Suppressor macrophage (primary cell): ENCODE data around the gene SMG5.
"Not testable (repeated sequence)": the region's sequence is repeated elsewhere in the genome, so short reads cannot be mapped to it uniquely, and the experiment has no call there.

ENCODE experiments used
- DNase-seq, 4 experiments: peaks; one replicate each; pipeline ENCODE4 v3.0.0-alpha.2; 2020 to 2022
- total RNA-seq, 17 experiments: gene quantifications; one replicate each; lab custom pipeline; 2026; ENCODE audit warnings: mixed read lengths in 6 of 17, inconsistent platforms in 3 of 17; lab: John Stamatoyannopoulos, UW

The SMG5 gene, protein sequence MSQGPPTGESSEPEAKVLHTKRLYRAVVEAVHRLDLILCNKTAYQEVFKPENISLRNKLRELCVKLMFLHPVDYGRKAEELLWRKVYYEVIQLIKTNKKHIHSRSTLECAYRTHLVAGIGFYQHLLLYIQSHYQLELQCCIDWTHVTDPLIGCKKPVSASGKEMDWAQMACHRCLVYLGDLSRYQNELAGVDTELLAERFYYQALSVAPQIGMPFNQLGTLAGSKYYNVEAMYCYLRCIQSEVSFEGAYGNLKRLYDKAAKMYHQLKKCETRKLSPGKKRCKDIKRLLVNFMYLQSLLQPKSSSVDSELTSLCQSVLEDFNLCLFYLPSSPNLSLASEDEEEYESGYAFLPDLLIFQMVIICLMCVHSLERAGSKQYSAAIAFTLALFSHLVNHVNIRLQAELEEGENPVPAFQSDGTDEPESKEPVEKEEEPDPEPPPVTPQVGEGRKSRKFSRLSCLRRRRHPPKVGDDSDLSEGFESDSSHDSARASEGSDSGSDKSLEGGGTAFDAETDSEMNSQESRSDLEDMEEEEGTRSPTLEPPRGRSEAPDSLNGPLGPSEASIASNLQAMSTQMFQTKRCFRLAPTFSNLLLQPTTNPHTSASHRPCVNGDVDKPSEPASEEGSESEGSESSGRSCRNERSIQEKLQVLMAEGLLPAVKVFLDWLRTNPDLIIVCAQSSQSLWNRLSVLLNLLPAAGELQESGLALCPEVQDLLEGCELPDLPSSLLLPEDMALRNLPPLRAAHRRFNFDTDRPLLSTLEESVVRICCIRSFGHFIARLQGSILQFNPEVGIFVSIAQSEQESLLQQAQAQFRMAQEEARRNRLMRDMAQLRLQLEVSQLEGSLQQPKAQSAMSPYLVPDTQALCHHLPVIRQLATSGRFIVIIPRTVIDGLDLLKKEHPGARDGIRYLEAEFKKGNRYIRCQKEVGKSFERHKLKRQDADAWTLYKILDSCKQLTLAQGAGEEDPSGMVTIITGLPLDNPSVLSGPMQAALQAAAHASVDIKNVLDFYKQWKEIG
- total RNA-seq, result 61.6 to 157 (median 97.3) reads per million in 17 experiments

DNA sequence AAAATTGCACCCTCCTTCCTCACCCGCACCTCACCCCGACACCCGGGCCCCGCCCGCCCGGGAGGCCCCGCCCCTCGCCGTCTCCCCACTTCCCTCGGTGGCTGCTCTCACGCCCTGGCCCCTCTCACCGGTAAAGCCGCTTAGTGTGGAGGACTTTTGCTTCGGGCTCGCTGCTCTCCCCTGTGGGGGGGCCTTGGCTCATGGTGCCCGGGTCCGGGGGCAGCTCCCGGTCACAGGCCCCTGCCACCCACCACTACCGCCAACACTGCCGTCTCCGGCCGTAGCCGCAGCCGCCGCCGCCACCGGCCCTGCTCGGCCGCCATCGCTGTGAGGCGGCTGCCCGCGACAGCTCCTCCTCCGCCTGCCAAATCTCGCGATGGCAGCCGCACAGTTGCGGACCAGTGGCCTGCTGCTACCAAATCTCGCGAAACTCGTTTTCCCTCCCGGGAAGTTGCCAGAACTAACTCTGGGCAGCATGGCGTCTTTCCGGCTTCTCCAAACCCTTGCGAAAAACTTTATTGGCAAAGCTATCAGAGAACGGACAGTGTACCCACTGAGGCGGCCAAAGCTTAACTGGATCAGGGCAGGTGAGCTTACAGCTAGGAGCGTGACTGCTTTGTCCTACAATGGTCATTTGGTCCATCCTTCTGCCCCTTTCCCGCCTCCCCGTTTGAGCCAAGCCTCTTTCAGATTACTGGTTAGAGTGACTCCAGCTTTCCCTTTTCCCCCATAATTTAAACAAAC, at the start of gene SMG5:
TSS of gene SMG5 (minus strand) at position 347 of the 744 bp plus-strand sequence. CDS start at position 202, 145 bp downstream.
- peak; percentile 98 to 100 (median 98) for DNase-seq

DNA sequence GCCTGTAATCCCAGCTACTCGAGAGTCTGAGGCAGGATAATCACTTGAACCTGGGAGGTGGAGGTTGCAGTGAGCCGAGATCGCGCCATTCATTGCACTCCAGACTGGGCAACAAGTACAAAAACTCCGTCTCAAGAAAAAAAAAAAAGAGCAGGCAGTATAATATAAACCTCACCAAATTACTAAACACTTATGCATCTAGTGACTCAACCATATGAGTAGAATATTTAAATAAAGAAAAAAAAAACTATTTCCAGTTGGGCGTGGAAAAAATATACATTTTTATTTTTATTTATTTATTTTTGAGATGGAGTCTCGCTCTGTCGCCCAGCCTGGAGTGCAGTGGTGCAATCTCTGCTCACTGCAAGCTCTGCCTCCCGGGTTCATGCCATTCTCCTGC, 40.6 kb upstream of the SMG5 start:
- not testable (repeated sequence) for DNase-seq

DNA sequence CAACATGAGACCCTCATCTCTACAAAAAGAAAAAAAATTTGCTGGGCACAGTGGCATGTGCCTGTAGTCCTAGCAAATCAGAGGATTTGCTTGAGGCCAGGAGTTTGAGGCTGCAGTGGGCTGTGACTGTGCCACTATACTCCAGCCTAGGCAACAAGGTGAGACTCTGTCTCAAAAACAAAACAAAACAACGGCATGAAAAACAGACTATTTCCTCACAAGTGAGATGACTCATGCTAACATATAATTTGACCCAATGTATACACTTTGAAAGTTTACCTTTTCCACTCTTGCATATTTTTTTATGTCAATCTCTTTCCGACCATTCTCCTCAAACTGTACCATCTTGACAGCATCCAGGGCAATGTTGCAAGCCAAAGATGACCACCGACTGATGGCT, 37.9 kb upstream of the SMG5 start:
- no peak for DNase-seq

DNA sequence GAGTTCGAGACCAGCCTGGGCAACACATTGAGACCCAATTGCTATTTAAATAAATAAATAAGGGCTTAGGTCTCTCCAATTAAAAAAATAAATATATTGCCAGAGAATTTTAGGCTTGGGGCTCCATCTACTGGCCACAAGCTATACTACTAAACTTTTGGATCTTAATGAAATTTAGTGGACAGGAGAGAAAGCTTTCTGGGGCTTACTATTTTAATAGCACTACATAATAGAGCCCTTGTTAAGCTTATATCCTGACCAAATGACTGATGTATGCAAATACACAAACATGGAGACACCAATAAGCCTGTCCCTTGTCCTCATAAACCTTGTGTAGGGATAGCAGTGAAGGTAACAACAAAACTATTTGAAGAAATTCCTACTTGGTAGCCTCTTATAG, 37.0 kb upstream of the SMG5 start:
- peak; percentile 40 to 58 (median 50) for DNase-seq

DNA sequence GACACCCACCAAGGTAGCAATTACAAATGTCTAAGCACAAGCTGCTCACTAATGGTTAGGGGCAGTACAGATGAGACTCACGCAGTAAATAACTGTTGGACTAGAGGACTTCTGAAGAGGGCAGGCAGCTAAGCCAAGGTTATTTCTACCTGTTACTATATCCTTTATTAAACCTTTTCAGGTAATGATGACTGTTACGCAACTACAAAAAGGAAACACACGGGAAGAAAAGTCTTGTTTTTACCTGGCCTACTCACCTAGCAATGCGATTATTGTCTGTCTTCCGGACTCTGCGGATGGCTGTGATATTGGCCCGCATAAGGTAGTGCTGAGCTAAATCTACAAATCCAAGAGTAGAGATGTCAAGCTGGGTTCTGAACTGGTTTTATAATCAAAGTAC, 34.3 kb upstream of the SMG5 start:
- DNase-seq, result no peak

DNA sequence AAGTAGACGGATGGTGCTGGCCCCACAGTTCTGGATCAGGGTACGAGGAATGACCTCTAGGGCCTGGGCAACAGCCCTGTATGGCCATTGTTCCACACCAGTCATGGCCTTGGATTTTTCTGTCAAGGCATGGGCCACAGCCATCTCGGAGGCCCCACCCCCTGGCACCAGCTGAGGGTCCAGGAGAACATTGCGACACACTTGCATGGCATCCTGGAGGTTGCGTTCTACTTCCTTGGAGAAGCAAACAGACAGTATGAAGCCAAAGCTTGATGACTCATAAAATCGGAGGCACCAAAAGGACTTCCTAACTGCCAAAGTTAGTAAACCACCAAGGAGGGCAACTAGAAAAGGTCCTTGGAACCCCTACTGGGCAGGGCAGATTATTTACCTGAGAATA, 28.3 kb upstream of the SMG5 start:
- peak in 3 of 4 experiments; percentile 13 to 35 (median 26) for DNase-seq

DNA sequence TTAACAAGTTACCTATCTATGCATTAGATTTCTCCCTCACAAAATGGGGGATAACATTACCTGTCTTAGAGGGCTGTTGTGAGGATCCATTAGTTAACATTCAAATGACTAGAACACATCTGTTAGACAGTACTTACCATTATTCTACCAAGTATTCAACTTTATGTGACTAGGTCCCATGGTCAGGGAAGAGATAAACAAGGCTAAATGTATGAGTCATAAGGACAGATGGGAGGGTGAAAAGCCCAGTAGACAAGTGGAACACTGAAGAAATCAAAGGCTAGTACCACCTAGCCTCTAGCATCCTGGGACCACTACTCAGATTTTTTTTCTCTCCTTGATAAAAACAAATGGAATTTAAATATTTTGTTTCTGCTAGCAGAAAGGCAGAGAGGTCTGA, 25.5 kb upstream of the SMG5 start:
- no peak for DNase-seq

DNA sequence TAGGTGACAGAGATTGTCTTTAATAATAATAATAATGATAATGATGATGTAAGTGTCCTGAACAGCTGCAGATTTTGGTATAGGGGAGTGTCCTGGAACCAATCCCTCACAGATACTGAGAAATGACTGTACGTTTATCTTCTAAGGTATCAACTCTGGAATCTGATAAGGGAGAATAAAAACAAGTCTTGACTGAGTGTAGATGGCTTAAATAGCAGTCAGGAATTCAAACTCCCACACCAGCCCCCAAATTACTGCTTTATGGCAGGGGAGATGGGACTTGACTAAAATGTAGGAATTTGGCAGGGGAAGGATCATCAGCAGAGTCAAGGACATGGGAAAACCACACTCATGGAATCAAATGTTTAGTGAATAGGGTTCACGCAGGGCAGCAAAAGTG, 22.6 kb upstream of the SMG5 start:
- no peak for DNase-seq

DNA sequence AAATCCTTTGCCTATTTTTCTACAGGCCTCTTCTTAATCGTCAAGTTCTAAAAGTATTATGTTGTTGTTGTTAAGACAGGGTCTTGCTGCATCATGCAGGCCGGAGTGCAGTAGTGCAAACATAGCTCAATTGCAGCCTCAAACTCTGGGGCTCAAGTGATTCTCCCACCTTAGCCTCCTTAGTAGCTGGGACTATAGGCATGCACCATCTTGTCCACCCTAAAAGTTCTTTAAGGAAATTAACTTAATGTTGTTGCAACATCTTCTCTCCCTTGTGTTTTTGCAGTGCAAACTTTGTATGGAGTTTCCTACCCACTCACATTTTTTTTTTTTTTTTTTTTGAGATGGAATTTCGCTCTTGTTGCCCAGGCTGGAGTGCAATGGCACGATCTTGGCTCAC, 20.6 kb upstream of the SMG5 start:
- no peak for DNase-seq

DNA sequence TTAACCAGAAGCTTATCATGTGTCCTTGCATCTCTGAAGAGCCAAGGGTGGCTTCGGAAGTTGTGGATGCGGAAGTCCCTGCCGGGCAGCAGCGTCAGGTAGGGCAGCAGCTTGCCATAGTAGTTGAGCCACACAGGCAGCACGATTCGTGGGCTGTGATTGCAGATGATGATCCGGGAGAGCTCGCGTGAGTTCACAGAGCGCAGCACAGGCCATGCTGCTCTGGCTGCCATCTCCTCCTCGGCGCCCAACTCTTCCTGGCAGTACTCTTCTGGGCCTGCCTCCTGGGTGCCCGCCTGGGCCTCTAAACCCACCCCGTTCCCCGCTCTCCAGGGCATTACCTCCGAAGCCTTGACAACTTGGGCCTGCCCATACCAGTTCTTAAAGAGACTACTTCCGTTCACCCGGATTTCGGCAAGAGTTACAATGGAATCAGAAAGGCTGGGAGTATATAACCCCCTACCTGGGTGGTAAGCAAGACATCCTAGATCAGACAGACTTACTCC, 16.3 kb upstream of the SMG5 start, which contains the start of gene VHLL:
TSS of gene VHLL (minus strand) at position 456 of the 506 bp plus-strand sequence. CDS start at position 338, 118 bp downstream.
- no peak for DNase-seq

DNA sequence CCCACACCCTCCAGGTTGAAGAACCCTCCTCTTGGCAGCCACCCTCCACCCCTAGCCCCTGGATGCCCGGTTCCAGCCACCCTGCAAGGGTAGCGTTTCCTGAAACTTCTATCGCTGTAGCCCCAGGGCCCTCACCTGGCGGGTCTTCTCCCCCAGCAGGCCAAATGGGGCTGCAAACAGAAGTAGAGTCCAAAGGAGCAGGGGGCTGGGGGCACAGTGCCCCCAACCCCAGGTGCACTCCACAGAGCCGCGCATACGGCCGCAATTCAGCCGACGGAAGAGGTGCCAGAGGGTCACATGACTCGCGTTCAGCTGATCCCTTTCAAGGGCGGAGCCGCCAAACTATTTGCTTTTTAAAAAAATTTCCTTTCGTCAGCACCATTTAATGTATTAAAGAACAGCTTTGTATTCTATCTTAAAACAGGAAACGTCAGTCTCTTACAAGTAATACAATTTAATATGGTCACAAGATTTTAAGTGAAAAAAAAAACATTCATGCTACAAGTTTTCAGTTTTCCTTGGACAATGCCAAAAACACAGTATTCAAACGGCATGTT, 12.8 kb upstream of the SMG5 start, which contains the start of gene GLMP:
TSS of gene GLMP (minus strand) at position 289 of the 557 bp plus-strand sequence. CDS start at position 255, 34 bp downstream.
- DNase-seq, result peak; percentile 68 to 88 (median 81)

DNA sequence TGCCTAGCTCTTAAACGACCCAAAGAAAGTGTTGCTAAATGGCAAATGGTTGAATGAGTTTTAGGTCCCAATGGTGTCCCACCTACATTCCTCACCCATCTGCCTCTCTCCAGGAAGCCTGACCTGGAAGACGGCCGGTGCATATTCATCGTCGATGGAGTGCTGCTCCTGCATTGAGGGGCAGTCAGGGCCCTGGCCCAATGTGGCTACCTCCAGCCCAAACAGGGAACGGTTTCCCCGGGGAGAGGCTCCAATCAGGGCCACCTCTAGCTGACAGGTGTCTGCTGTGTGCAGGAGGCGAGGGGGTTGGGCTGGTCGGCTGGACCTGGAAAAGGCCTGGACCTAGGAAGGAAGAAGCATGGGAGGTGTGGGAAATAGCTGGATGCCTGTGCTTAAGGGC, 11.3 kb upstream of the SMG5 start:
- DNase-seq, result no peak

DNA sequence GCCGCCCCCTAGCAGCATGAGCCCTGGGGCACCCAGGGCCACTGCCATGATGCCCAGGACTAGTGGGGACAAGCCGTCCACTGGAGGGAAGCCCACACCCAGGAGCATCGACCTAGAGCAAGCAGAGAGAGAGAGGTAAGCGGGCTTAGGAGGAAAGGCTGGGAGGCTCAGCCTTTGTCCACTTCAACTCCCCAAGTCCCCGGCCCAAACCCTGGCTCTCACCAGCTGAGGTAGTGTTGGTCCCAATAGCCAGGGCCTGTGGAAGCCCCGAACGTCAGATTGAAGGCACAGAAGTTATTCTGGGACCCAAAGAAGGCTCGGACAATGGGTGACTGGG, 10.4 kb upstream of the SMG5 start:
- DNase-seq, result no peak

DNA sequence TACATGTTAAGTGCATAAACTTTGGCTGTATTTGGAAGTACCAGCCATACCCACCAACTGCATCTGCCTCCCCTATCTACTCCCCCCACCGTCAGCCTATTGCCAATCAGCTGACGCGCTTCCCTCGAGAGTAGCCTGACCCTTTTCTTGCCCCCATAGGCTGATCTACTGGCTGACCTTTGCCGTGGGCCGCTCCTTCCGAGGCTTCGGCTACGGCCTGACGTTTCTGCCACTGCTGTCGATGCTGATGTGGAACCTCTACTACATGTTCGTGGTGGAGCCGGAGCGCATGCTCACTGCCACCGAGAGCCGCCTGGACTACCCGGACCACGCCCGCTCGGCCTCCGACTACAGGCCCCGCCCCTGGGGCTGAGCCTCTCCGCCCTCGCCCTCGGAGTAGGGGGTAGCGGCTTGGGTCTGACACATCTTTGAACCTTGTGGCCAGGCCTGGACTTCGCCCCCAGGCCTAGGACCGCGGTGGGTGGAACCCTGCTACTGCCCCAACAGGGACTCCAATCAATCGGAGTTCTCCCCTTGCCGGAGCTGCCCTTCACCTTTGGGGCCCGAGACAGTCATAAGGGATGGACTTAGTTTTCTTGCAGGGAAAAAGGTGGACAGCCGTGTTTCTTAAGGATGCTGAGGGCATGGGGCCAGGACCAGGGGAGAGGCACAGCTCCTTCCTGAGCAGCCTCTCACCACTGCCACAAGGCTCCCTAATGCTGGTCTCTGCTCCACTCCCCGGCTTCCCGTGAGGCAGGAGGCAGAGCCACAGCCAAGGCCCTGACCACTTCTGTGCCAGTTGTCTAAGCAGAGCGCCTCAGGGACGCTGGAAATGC, 8.8 kb upstream of the SMG5 start:
- peak; percentile 80 to 88 (median 83) for DNase-seq

DNA sequence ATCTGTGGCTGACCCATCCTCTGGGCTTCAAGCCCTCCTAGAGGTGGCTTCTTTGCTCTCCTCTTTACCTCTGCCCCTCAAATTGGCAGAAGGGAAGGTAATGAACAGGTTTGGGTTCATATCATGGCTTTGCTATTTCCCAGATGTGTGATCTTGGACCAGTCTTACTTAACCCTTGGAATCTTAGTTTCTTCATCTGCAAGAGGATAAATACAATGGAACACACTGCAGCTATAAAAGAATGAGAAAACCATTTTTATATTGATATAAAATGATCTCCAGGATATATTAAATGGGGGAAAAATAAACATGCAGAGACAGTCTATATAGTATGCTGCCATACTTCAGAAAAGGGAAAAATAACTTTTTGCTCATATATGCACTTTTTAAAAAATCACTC, 7.2 kb upstream of the SMG5 start:
- DNase-seq, result no peak

DNA sequence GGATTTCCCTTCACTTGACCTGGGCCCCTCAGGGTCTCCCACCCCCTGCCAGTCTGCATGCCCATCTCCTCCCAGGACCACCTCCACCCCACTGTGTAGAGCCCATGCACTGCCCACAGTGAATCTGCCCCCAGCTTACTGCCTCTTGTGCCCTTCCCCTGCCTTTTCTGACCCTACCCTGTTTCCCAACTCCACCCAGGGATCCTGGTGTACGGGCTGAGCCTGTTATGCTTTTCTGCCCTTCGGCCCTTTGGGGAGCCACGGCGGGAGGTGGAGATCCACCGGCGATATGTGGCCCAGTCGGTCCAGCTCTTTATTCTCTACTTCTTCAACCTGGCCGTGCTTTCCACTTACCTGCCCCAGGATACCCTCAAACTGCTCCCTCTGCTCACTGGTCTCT, 3.4 kb upstream of the SMG5 start:
- DNase-seq, result no peak

DNA sequence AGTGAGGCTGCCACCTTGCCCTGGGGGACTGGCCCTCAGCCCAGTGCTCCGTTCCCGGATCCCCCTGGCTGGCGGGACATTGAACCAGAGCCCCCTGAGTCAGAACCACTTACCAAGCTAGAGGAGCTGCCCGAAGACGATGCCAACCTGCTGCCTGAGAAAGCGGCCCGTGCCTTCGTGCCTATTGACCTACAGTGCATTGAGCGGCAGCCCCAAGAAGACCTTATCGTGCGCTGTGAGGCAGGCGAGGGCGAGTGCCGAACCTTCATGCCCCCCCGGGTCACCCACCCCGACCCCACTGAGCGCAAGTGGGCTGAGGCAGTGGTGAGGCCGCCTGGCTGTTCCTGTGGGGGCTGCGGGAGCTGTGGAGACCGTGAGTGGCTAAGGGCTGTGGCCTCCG, 2.8 kb upstream of the SMG5 start:
- no peak for DNase-seq

DNA sequence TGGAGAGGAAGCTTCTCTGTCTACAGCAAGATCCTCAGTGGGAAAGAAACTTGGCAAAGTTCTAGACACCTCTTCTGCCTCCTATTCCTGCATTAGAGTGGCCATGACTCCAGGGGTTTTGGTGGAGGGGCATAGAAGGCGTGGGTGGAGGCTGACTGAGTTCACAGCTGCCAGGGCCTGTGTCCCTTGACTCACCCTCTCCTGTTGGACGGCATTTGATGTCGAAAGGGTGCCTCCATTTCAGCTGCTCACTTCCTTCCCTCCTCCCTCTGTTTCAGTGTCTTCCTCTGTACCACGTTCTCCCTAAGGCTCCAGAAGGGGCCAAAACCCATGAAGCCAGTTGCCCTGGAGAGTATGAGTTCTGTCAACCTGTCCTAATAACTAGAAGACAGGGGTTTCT, 2.1 kb upstream of the SMG5 start:
- peak; percentile 29 to 67 (median 62) for DNase-seq

DNA sequence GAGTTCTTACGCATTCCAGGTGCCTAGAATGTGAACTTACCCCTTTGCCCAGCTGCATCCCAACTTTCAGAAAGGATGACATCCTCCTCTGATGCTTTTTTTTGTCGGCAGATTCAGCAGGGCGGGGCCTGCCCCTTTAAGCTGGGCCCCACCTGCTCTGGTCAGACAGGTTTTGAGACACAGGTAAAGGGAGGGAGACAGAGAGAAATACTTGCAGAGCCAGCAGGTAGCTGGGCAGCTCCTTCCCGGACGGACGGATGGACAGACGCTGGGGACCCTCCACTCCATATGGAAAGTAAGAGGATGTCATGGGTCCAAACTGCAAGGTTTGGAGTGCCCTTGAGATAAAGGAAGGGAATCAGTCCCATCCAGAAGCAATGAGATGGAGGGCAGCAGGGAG, 1.5 kb upstream of the SMG5 start, which contains the start of gene TMEM79:
TSS of gene TMEM79 (plus strand) at position 214 of the 400 bp plus-strand sequence. CDS start 902 bp downstream, outside the sequence.
- DNase-seq, result no peak

DNA sequence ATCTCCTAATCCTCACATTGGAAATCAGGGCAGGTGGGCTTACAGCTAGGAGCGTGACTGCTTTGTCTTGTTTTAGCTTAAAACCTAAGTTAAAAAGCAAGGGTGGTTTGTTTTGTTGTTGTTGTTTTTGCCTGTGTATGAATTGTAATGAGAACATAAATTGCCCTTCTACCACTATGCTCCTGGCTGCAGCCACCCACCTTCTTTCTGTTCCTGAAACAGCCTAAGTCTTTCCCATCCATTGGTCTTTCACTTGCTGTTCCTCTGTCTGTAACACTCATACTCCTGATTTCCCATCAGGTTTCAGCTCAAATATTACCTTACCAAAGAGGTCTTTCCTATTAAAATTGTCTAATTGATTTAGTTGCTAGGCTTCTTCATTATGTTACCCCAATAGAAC, 896 bp upstream of the SMG5 start:
- DNase-seq, result peak in 3 of 4 experiments; percentile 48 to 53 (median 51)
